GM12878 (cell line): ENCODE data around the gene ZNF653. TPM values are rescaled to one million over a fixed set of nuclear protein-coding genes. Genes with fewer than 3 reads are reported as not detected.

Source experiments
- ATAC-seq: fragments of 200-7000 bp; cut with Tn5 transposase; 3 replicates; pipeline ENCODE4 v1.9.1; 2020; ENCODE audit warnings: mild to moderate bottlenecking, moderate library complexity
- BruUV-seq: library from RNA; stranded (reverse); fragments of 400-500 nt; replicated peaks from 2 replicates; lab custom pipeline; 2021; lab: Mats Ljungman, UMichigan
- CTCF ChIA-PET: fragments of 300-600 bp; sonication (Branson Sonifier 250); formaldehyde crosslinking; extraction: SDS; loops from one replicate; lab custom pipeline; 2021; ENCODE audit warnings: inconsistent platforms; lab: Yijun Ruan, JAX
- POLR2A ChIA-PET: fragments of 350-600 bp; formaldehyde crosslinking; extraction: SDS; loops from one replicate; lab custom pipeline; 2021; ENCODE audit warnings: inconsistent platforms; lab: Charles Lee
- RAD21 ChIA-PET: fragments of 300-600 bp; sonication (Branson Sonifier 250); formaldehyde crosslinking; loops from one replicate; lab custom pipeline; 2023; ENCODE audit warnings: antibody characterized with exemption; ENCODE audit not compliant: unreplicated experiment; lab: Charles Lee
- SMC1A ChIA-PET: fragments of 300-600 bp; sonication (Branson Sonifier 250); formaldehyde crosslinking; loops from one replicate; lab custom pipeline; 2023; ENCODE audit not compliant: unreplicated experiment, uncharacterized antibody; lab: Charles Lee
- DNase-seq: peaks from one replicate; pipeline ENCODE4 v3.0.0-alpha.2; 2011; ENCODE audit warnings: low read depth, low spot score
- FAIRE-seq: peaks from 3 replicates; lab custom pipeline; 2011; peaks lifted over from hg19 to GRCh38; lab: Jason Lieb, UNC
- H2AFZ ChIP-seq: 2 replicates; pipeline ENCODE4 v1.6.0; 2011; ENCODE audit warnings: low read depth, low read length, control low read depth; ENCODE audit not compliant: control insufficient read depth
- H3K27ac ChIP-seq: 2 replicates; pipeline ENCODE4 v1.5.1; 2011; ENCODE audit warnings: control low read depth; ENCODE audit not compliant: control insufficient read depth, insufficient read depth
- H3K27me3 ChIP-seq, 2 experiments: replicated peaks in 1 of 2; 2 replicates each; pipeline versions ENCODE4 v1.6.0 to v1.6.1; 2011; ENCODE audit warnings: low read length in 1 of 2; ENCODE audit not compliant: control insufficient read depth in 2 of 2, insufficient read depth in 2 of 2
- H3K36me3 ChIP-seq, 2 experiments: 2 replicates each; pipeline ENCODE4 v1.5.1; 2011; ENCODE audit warnings: low read length in 1 of 2; ENCODE audit not compliant: control insufficient read depth in 2 of 2, insufficient read depth in 2 of 2
- H3K4me1 ChIP-seq: 2 replicates; pipeline ENCODE4 v1.6.1; 2011; ENCODE audit warnings: mild to moderate bottlenecking, low read length, moderate library complexity, mixed read lengths; ENCODE audit not compliant: control insufficient read depth, insufficient read depth
- H3K4me2 ChIP-seq: 2 replicates; pipeline ENCODE4 v1.6.0; 2011; ENCODE audit warnings: control low read depth; ENCODE audit not compliant: control insufficient read depth, insufficient read depth
- H3K4me3 ChIP-seq: fragments of 200-600 bp; sonication (generic); 2 replicates; pipeline ENCODE4 v1.5.1; 2016
- H3K79me2 ChIP-seq: 2 replicates; pipeline ENCODE4 v1.6.0; 2011; ENCODE audit warnings: low read length; ENCODE audit not compliant: control insufficient read depth, insufficient read depth
- H3K9ac ChIP-seq: 2 replicates; pipeline ENCODE4 v1.8.0; 2011; ENCODE audit warnings: low read length, control low read depth, mixed read lengths; ENCODE audit not compliant: control insufficient read depth, insufficient read depth
- H3K9me3 ChIP-seq: replicated peaks from 3 replicates; pipeline ENCODE4 v1.5.1; 2011; ENCODE audit warnings: mild to moderate bottlenecking, low read length; ENCODE audit not compliant: control insufficient read depth, insufficient read depth
- H4K20me1 ChIP-seq: 2 replicates; pipeline ENCODE4 v1.6.0; 2011; ENCODE audit not compliant: control insufficient read depth, insufficient read depth
- BACH1 ChIP-seq: fragments of 450-650 bp; IDR thresholded peaks from 2 replicates; pipeline ENCODE4 v1.6.1; 2017; ENCODE audit warnings: mild to moderate bottlenecking, borderline replicate concordance
- BCL11A ChIP-seq: IDR thresholded peaks from 2 replicates; pipeline ENCODE4 v1.6.1; 2011; ENCODE audit warnings: low read depth, low read length
- CREM ChIP-seq: IDR thresholded peaks from 2 replicates; pipeline ENCODE4 v1.6.1; 2014; ENCODE audit warnings: antibody characterized with exemption, low read depth
- CTCF ChIP-seq, 3 experiments: IDR thresholded peaks in 2 of 3; conservative IDR thresholded peaks in 1 of 3; 2 replicates each; pipeline ENCODE4 v1.5.1; 2011; ENCODE audit warnings: low read depth in 3 of 3, low read length in 3 of 3, mild to moderate bottlenecking in 3 of 3, control low read depth in 2 of 3, moderate library complexity in 2 of 3, inconsistent platforms in 1 of 3, mixed read lengths in 1 of 3; ENCODE audit not compliant: control insufficient read depth in 2 of 3, insufficient read depth in 1 of 3; ENCODE audit errors: extremely low read depth in 1 of 3
- FOS ChIP-seq: IDR thresholded peaks from 3 replicates; pipeline ENCODE4 v1.6.1; 2011; ENCODE audit warnings: borderline replicate concordance; ENCODE audit not compliant: insufficient read length; ENCODE audit errors: extremely low read depth
- IKZF2 ChIP-seq, 2 experiments: fragments of 450-650 bp; IDR thresholded peaks; 2 replicates each; pipeline ENCODE4 v1.6.1; 2017; ENCODE audit warnings: mild to moderate bottlenecking in 2 of 2, moderate library complexity in 2 of 2
- RAD21 ChIP-seq: IDR thresholded peaks from 2 replicates; pipeline ENCODE4 v1.6.1; 2011; ENCODE audit warnings: mild to moderate bottlenecking, low read depth, low read length, moderate library complexity; ENCODE audit not compliant: insufficient read depth
- REST ChIP-seq: IDR thresholded peaks from 2 replicates; pipeline ENCODE4 v1.6.1; 2012; ENCODE audit warnings: mild to moderate bottlenecking, low read depth, low read length
- SPI1 ChIP-seq: IDR thresholded peaks from 2 replicates; pipeline ENCODE4 v1.6.1; 2011; ENCODE audit warnings: low read depth, mild to moderate bottlenecking, low read length, moderate library complexity, borderline replicate concordance; ENCODE audit not compliant: insufficient read depth
- ZNF24 ChIP-seq: fragments of 450-650 bp; IDR thresholded peaks from 2 replicates; pipeline ENCODE4 v1.6.1; 2017; ENCODE audit warnings: antibody characterized with exemption, mild to moderate bottlenecking
- ZNF622 ChIP-seq: fragments of 450-650 bp; IDR thresholded peaks from 2 replicates; pipeline ENCODE4 v1.6.1; 2017; ENCODE audit warnings: mild to moderate bottlenecking, inconsistent platforms
- WGBS: methylation state at CpG from one replicate; pipeline ENCODE4 v1.1.6; 2016; ENCODE audit warnings: low lambda C conversion rate; ENCODE audit not compliant: insufficient replicate concordance, insufficient coverage; ENCODE audit errors: missing lambda C conversion rate; 5-methylcytosine and 5-hydroxymethylcytosine counted together
- in situ Hi-C: fragments of 300-500 bp; cut with MboI; formaldehyde crosslinking; loops from 9 replicates; pipeline ENCODE4 v1.14.3; 2018; ENCODE audit warnings: mixed read lengths
- intact Hi-C: fragments of 100-400 bp; cut with micrococcal nuclease; formaldehyde crosslinking; loops from one replicate; pipeline ENCODE4 v1.14.2; 2022; ENCODE audit not compliant: unreplicated experiment
- polyA plus RNA-seq, 11 experiments: library from polyadenylated mRNA; depleted of rRNA in 4 of 11; unstranded in 6 of 11; stranded (reverse) in 5 of 11; fragments of >200 nt; fragmentation: Nextera tagmentation in 4 of 11; fragmentation: Illumina TruSeq in 1 of 11; extraction: Ambion mirVana in 4 of 11; extraction: Trizol in 1 of 11; gene quantifications; 1 replicate in 1 of 11; 2 replicates in 10 of 11; pipeline versions ENCODE4 v1.2.1 to v1.2.3, GENCODE V29; 2011 to 2016; ENCODE audit warnings: inconsistent platforms in 2 of 11, missing spikeins in 2 of 11, low read depth in 1 of 11
- total RNA-seq, 4 experiments: library from RNA; depleted of rRNA in 3 of 4; stranded (reverse); fragments of >200 nt in 3 of 4; fragmentation: Illumina TruSeq in 1 of 4; extraction: Trizol in 1 of 4; gene quantifications; 2 replicates each; pipeline versions ENCODE4 v1.2.1 to v1.2.3, GENCODE V29; 2013 to 2021

Gene ZNF653
- total and polyA plus RNA-seq, 10 of the 15 experiments (the other 5 are each of a cell fraction or from before 2014, with no cell fraction given): 2.2 to 13.2 (median 6.7) TPM; not detected in 2

GRCh38 chr19:11534948-11535347 is 29.3 kb upstream of the ZNF653 start (continued):
- TF ChIP-seq IKZF2 (IDR thresholded peaks at IDR 0.05) (no peak), ZNF622 (no peak), CREM (no peak)

GRCh38 chr19:11534538-11534937 is 28.9 kb upstream of the ZNF653 start:
- CTCF ChIA-PET: interaction anchor here (1.0 to 1.1 kb wide), 2 partner anchors 52 to 157 kb away, joined by 3 to 5 read pairs; no protein-coding TSS in a partner anchor
- ATAC-seq: no peak

GRCh38 chr19:11530432-11530831 is 24.8 kb upstream of the ZNF653 start:
- H3K36me3 ChIP-seq: no peaks in the 10 kb centered on the region
- no peak overlapping the region for H3K9ac ChIP-seq
- intact Hi-C loops (no loop called here), in situ Hi-C loops (no loop called here)
- H3K4me1 ChIP-seq: no peaks in the 10 kb centered on the region
- RAD21 ChIA-PET: no interaction called here
- no peak overlapping the region for H2AFZ ChIP-seq
- DNase-seq: no peak
- no peaks in the 10 kb centered on the region for H4K20me1 ChIP-seq
- 64% methylated on average over 9 of the region's 9 CpGs for WGBS
- BruUV-seq: no TSS peak
- no peaks in the 10 kb centered on the region for H3K9me3 ChIP-seq
- H3K79me2 ChIP-seq: peaks cover 4% of the 10 kb centered on the region; the same call in 1 of the 2 replicates
- CTCF ChIA-PET: no interaction called here
- no peak overlapping the region for H3K4me3 ChIP-seq
- ATAC-seq: no peak
- SMC1A ChIA-PET: interaction anchor here (0.7 kb wide), 1 partner anchor 131 kb away, joined by 3 read pairs; no protein-coding TSS in a partner anchor
- POLR2A ChIA-PET: interaction anchor here (0.5 kb wide), 1 partner anchor 96 kb away, joined by 3 read pairs; no protein-coding TSS in a partner anchor
- H3K4me2 ChIP-seq: no peak overlapping the region
- H3K27me3 ChIP-seq: no peaks in the 10 kb centered on the region
- no peak overlapping the region for H3K27ac ChIP-seq
- FAIRE-seq: no peak
- TF ChIP-seq CTCF (IDR thresholded peaks at IDR 0.05 in 2 of 3, conservative IDR thresholded peaks at IDR 0.05 in 1 of 3; ENCODE audit: control insufficient read depth in 2 of 3, extremely low read depth in 1 of 3, insufficient read depth in 1 of 3, low read depth in 3 of 3, low read length in 3 of 3) (0 out of 6 replicates have a peak, but pooled peaks of 2 of the 3 experiments have one; percentile 4 to 5), FOS (no peak), BACH1 (no peak), BCL11A (no peak), REST (no peak), RAD21 (no peak)

More at GRCh38 chr19:11534538-11534937, 28.9 kb upstream of the ZNF653 start:
- Histone ChIP-seq H3K9me3 (no peaks in the 10 kb centered on the region), H3K79me2 (no peaks in the 10 kb centered on the region), H3K9ac (no peak overlapping the region), H2AFZ (no peak overlapping the region), H3K4me2 (no peak overlapping the region)
- FAIRE-seq: no peak
- 0% methylated on average over 1 of the region's 1 CpG for WGBS
- BruUV-seq: no TSS peak
- TF ChIP-seq SPI1 (peak; percentile 12; the same call in 1 of the 2 replicates), ZNF24 (no peak)
- TF ChIP-seq, all 136 proteins: peak for 1
- no peak overlapping the region for H3K4me3 ChIP-seq
- ChIA-PET RAD21 (no interaction called here), SMC1A (no interaction called here), POLR2A (interaction anchor here (0.6 to 1.4 kb wide), 2 partner anchors 11 to 26 kb away, joined by 3 to 6 read pairs; no protein-coding TSS in a partner anchor)
- no peaks in the 10 kb centered on the region for H3K27me3 ChIP-seq
- intact Hi-C loops: no loop called here
- in situ Hi-C loops: no loop called here
- peaks cover 4% of the 10 kb centered on the region for H3K4me1 ChIP-seq
- no peak for DNase-seq
- no peaks in the 10 kb centered on the region for H4K20me1 ChIP-seq
- no peaks in the 10 kb centered on the region for H3K36me3 ChIP-seq
- H3K27ac ChIP-seq: no peak overlapping the region
